Measurements from ENCODE around the gene CAPN5.
A peak's percentile ranks its signal among the peaks of the same experiment; 100 is the strongest.

Gene CAPN5

DNA sequence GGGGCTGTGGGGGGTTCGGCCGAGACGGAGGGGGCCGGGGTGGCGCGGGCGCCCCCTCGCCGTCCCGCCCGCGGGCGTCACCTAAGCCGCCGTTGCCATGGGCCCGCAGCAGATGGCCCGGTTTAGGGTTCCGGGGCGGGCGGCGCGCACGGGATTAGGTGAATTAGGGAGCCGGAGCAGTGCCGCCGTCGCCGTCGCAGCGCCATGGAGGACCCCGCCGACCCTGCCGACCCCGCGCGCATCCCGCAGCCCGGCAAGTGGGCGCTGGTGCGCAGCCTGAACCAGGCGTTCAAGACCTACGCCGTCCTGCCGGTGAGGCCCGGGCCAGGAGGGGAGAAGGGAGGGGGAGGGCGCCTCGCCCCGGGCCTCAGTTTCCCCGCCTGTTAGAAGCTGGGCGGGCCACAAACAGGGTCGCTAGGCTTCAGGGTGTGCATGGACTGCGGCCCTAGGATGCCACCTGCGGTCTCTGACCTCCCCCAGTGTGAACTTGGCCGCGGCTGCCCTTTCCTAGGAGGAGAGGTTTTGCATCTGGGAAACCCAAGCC lies 71.4 kb downstream of the CAPN5 start:
- no peak for DNase-seq

DNA sequence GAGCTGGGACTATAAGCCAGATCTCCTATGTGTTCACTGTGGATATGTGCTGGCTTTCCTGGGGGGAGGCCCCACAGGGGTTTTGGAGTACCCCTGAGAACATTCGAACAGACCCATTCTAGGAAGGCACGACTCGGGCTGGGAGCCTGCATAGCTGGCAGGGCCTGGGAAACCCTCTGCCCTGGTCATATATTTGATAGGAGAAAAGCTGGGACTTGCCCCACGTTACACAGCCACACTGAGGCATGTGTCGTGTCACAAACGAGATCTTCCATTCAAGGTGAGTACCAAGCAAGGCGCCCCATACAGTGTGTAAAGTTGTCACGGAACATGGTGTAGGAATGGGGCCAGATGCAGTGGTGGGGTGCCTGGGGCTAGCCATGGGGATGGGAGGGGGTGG lies 72.4 kb downstream of the CAPN5 start:
- DNase-seq = no peak

DNA sequence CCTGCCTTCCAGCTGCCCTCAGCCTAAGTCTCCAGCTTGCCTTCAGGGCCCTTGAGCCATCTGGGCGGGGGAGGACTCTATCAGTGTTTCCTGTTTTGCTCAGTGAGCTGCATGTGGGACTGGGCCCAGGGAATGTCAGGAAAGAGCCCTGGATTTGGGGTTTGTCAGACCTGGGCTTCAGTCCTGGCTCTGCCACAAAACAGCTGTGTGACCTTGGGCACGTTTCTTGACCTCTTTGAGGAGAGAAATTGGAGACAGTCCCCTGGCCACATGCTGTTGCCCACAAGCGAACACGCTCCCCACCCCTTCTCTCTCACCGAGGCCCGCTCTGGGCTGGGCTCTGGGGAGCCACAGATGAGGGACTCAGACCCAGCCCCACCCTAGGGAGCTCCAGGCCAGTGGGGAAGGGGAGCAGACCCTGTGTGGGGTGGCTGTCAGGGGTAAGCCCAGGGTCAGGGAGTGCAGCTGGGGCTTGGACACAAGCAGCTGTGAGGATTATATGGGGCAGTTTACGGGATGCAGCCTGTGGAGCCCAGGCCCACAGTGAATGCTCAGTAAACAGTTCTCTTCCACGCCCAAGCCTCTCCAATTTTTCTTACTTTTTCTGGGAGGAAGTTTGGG lies 73.6 kb downstream of the CAPN5 start:
- peak; percentile 79 for DNase-seq

DNA sequence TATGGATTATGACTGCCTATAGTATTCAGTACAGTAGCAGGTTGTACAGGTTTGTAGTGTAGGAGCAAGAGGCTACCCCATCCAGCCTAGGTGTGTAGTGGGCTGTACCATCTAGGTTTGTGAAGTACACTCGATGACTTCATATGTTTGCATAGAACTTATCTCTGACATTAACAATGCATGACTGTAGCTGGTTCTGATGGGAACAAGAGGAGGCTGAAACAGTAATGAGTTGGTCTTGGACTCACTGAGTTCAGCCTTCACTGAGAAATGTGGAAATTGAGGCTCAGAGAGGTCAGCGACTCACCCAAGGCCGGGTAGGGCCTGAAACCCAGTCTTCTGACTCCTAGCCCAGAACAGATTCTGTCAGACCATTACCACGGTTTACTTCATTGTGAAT lies 74.3 kb downstream of the CAPN5 start:
- no peak for DNase-seq

DNA sequence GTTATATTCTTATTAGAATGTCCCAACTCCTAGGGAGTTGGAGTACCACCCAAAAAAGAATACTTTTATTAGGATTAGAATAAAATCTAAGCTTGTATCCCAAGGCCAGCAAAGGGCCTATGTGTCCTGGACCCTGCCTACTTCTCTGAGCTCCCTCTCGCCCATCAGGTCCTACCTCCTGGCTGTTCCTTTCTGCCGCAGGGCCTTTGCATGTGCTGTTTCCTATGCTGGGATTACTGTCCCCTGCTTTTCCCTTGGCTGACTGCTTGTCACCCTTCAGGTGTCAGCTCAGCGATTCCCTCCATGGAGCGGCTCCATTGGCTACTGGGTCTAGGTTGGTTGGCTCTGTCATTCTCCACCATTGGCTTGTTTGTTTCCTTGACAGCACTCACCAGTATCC lies 74.7 kb downstream of the CAPN5 start:
- no peak for DNase-seq

DNA sequence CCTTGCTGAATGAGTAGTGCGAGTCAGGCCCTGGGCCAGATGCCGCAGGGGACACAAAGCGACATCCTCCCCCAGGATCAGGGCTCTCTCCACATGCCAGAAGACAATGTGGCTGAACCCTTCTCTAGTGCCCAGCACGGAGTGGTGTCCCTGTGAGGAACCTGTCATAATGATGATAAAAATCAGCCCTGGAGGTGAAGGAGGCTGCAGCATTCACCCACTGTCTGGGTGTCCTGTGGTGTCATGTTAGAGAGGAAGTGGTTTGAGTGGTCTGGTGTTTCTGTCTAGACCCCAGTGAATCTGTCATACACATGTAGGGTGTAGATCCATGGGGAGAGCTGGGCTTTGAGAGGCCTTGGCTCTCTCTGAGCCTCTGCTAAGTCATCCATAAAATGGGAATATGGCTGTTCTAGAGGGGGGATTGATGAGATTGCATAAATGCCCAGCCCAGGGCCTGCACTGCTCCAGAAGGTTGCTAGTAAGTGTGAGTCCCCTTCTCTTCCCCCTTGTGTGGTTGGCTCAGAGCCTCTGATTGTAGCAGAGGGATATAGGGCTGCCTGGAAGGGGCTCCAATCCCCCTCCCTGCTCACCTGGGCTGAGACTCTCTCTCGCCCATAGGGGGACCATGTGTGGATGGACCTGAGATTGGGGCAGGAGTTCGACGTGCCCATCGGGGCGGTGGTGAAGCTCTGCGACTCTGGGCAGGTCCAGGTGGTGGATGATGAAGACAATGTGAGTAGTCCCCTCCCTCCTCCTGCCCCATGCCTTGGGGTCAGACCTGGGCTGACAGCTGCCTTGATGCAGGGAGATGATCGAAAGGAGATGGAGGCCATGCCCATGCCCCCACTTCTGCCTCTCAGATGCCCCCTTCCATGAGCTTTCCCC lies 75.6 kb downstream of the CAPN5 start:
- DNase-seq = peak; percentile 54

DNA sequence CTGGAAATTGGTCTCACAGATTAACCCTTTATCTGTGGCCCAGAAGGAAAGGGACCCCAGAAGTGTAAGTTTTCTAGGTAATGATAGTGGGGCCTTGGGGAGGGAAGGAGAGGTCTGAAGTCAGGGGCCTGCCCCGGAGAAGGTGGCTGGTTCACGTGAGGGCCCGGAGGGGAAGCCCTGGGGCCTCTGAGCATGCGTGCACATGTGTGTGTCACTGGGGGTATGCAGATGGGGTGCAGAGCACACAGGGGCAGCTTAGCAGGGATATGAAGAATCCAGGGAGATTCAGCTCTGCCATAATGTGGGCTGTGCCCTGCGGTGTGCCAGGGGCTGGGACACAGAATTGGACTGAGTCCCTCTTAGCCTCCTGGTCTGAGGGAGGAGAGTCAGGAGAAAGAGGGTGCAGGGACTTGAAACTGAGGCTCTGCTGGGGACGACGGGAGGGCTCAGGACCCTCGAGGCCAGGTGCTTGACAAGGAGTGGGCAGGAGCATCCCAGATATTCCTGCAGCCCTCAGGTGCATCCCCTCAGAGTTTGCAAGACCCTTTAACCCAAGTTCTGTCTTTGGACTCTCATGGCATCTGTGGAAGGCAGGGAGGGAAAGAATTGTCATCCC lies 76.7 kb downstream of the CAPN5 start:
- no peak for DNase-seq

DNA sequence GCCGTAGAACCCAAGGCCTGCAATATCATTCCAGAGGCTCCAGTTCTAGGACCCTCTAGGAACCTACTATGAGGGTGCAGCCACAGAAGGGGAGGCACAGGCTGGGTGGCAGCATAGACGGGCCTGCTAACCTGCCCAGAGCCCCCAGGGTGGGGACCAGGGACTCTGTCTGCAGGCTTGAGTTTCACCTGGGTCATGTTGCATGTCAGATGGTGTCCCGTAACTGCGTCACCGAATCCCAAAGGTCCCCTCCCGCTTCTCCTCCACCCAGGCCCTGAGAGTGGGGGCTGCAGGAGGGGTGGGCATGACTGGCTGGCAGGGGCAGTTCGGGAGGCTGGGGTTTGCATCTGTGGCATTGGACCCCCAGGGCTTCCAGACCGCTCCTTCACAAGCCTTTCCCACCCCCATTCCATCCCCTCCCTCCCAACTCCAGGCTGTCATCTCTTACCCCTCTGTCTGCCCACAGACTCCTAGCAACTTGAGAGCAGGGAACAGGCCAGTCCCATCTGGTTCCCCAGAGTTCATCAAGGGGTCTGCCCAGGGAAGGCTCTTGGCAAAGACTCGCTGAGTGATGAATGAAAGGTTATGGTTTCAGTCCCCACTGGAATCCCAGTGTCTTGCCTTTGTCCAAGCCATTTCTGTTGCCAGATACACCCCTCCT lies 77.6 kb downstream of the CAPN5 start:
- DNase-seq = no peak

DNA sequence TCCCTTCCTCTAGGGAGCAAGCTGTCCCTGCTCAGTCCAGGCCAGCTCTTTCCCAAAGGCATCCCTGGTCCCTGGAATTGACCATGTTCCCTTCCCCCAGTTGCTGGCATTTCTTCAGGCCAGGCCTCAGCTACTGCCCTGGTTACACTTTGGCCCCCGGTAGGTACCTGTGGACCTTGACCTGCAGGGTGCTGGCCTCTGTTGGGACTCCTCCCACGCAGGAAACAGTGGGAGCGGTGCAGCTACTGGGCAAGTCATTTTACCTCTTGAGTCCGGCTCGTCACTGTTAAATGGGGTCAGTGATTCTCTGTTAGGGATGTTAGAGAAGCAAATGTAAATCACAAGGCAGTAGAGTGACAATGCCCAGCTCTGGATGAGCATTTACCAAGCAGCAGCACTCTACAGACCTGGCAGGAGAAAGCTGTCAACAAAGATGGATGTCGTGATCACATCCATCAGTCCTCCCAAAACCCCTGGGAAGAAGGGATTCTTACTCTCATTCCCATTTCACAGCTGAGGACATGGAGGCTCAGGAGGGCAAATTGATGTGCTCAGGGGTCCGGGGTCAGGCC lies 78.2 kb downstream of the CAPN5 start:
- DNase-seq = no peak

DNA sequence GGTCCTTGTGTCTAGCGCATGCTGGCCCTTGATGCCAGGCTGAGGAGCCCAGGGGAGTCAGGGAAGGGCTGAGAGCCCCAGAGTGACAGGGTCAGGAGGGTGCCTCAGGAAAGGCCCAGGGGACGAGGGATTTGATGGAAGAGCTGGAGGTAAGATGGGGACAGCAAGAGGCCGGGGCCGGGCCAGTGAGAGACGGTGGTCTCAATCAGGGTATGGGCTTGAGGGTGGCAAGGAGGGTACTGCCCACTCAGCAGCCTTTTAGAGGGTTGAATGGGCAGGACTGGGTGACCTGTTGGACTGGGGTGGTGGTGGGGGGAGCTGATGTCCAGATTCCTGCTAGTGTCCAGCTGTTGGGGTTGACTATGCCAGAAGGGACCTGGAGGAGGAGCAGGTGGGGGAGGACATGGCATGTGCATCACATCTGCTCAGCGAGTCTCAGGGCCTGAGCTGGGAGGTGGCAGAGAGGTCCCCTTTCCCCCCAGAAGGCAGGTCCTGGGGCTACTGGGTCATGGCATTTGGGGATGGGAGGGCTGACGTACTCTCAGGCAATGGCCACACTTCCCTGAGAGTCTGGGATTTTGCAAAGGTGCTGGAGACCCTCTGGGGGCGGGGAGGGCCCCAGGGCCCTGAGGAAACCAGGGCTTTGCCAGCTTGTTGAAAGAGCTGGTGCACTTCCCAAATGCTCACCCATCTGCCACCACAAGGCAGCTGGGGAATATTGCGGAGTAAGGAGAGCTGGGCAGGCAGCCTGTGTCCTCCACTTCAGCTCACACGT lies 79.7 kb downstream of the CAPN5 start:
- no peak for DNase-seq

DNA sequence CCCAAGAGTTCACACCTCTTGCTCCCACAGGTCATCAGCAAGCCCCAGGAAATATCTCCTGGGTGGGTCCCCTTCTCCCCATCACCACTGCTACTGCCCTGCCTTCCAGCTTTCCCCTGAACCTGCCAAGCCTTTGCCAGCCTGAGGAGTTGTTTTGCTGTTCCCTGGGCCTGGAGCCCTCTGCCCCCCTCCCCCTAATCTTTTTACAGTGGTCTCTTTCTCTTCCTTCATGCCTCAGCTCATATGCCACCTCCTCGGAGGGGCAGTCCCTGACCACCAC lies 80.2 kb downstream of the CAPN5 start:
- DNase-seq = no peak

DNA sequence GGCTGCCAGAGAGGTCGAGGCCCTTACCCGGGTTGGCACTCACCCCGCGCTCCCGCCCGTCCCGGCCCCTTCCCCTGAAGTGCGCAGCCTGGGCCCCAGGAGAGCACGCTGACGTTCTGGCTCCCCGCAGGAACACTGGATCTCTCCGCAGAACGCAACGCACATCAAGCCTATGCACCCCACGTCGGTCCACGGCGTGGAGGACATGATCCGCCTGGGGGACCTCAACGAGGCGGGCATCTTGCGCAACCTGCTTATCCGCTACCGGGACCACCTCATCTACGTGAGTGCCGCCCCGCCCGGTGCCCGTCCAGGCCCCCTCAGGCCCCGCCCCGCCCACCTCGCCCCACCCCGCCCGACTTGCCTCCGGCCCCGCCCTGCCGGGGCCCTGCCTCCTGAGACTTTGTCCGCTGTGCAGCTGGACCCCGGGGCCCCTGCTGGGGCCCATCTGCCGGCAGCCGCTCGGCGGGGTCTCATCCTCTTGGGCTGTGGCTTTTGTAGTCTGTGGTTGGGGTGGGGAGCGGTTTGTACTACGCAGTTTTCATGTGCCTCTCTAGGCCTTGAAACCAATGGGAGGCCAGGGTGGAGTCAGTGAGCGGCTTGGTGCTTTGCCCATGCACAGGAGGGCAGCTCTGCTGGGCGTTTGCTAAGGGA lies 81.0 kb downstream of the CAPN5 start:
- no peak for DNase-seq

DNA sequence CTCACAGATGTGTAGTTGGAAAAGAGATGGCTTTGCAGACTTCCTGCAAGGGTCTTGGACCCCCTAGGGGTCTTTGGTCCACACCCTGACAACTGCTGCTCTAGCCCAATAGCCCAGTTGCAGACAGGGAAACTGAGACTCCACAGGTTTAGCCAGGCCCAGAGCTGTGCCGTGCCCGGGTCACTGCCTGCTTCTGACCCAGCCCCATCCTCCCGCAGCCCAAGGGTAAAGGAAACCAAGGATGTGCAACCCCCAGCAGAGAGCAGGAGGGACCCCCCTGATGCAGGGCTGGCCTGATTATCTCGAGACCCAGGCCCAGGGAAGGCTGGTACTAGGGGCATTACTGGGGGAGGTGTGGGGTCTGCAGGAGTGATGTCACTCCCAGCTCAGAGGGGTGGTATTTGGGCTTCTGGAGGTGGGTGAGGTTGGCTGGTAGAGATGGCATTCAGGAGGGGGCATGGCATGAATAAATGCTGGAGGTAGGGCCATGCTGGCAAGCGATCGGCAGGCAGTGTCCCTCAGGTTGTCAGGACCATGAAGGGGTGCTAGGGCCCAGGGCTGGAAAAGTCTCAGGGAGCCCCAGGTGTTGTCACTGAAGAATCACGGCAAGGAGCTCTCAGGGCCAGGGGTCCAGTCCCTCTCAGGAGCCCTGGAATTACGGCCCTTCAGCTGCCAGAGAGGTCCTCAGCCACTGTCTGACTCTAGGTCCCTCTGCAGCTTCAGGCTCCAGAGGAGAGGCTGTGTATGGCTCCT lies 82.4 kb downstream of the CAPN5 start:
- no peak for DNase-seq

DNA sequence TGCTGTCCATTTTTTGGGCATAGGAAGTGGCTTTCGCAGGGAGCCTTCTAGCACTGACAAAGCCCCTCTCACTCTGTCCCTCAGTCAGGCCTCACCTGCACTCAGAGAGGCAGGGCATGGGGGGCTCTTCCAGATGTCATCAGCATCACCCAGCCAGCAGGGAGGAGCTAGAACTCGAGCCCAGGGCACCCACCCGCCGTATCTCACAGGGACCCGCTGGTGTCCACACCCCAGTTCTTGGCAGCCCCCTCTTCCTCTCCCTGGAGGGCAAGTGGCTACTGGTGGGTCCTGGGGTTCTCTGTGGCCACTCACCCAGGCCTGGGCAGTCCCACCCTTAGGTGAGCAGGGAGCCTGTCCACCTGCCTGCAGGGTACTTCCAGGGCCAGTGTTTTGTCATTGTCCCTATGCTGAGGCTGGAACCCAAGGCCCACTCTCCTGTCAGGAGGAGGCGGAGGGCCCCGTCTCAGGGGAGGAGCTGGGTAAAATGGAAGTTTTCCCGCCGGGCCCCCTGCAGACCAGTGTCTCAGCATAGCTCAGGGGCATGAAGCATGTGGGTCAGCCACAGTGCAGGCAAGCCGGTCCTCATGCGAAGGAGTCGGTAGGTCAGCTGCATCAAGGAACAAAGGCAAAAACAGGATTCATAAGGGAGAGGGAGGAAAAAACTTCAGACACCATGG lies 83.1 kb downstream of the CAPN5 start:
- no peak for DNase-seq

DNA sequence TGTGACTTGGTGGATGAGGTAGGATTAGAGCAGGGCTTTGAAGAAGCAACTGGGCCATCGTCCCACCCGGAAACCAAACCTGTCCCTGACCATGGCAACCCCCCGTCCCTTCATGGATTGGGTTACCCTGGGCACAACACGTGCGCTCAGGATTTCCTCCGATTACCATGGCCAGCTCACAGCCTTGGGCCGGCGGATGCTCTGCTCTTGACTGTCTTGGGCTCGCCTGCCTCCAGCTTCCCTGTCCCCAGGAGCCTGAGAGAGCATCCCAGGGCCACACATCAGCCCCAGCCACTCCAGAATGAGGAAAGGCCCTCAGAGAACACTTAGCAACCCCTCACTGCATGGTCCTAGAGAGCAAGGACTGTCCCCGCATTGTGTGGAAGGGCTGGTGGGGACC lies 84.1 kb downstream of the CAPN5 start:
- DNase-seq = no peak

DNA sequence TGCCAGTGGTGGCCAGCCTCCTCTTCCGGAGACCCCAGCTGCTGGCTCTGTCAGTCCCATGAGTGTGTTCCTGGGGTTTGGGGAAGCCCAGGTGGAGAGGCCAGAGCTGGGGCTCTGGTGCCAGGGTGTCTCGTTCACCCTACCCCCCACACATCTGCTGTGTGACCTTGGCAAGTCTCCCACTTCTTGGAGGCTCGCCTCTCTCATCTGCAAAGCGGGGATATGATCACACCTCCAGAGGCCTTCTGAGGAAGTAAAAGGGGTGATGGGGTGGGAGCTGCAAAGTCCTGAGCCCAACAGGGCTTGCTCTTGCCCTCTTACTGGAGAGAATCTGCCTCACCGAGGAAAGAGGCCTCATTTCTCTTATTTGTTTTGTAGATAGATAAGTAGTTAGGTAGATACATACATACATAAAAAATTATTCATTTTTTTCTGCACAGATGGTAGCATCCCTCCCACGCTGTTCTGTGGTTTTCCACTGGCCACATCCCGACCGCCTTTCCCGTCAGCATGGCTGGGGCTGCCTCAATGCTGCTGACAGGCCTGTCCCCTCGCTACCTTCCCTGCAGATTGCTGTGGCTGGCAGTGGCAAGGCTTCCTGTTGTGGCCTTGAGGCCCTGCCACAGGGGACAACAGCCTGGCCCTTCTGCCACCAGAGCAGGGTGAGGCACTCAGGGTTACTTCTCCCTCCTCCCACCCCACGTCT lies 85.2 kb downstream of the CAPN5 start:
- DNase-seq = peak; percentile 92

DNA sequence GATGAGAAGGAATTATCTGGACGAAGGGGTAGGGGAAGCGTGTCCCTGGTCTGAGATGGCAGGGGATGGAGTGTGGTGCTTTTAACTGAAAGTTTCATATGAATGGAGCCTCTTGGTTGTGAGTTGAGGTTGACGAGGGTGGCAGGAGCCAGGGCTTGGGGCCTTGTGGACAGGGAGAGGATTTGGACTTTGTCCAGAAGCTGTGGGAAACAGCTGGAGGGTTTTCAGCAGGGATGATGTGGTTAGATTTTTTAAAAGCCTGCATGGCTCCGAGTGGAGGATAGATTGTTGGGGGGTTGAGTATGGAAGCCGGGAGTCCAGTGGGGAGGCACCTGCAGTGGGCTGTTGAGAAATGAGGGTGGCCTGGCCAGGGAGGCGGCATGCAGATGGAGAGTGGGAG lies 86.1 kb downstream of the CAPN5 start:
- DNase-seq = peak; percentile 4

DNA sequence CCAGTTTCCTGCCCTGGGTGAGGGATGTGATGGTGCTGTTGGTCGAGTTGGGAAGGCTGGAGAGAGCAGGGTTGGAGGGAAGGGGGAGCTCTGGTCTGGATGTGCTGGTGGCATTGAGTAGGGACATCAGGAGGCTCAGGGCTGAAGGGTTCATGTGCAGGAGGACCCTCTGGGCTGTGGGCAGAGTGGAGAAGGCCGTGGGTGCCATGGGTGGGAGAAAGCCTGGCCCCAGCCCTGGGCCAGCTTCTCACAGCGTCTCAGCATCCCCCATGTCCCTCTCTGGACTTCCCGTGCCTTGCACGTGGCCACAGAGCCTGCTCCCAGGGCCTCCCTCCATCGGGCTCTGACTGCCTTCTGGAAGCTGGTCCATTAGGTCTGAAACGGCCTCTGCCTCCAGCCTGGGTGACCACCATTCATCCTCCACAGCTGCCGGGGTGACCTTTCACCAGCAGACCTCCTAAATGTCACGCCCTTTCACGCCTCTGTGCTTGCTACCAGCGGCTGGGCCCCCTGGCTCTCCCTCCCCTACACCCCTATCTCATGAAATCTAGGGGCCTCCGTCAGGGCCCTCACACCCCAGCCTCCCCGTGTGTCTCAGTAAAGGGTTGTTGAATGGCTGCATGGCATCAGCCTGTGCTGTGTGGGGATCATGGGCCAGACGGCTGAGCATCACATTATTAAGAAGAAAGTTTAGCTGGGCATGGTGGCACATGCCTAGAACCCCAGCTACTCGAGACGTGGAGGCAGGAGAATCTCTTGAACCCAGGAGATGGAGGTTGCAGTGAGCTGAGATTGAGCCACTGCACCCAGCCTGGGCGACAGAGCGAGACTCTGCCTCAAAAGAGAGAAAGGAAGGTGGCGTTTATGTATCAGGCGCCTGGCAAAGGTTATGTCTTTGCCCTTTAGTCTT lies 86.8 kb downstream of the CAPN5 start:
- no peak for DNase-seq
